Measurements from ENCODE around the gene PET100. TPM values are rescaled to one million over a fixed set of nuclear protein-coding genes. Genes with fewer than 3 reads are reported as not detected.

The PET100 gene
- total and polyA plus RNA-seq, 12 donors: 99.1 to 1,041 (median 150) TPM

DNA sequence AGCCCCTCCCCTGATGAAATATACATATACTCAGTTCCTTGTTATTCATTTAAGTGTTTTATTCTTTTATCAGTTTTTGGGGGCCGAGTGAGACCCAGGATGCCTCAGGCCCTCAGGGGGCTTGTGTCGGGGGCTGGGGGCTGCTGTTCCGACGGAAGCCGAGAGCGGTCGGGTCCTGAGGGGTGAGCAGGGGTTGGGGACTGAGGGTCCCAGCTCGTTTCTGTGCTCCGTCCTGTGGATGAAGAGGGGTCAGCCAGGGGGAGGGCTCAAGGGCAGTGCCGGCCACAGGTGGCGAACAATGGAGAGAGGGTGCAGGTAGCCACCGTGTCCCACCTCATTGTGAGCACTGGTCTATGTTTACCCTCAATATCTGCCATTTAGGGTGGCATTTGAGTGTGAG is 2.0 kb downstream of the PET100 start:
- H3K27me3 ChIP-seq: peaks cover 0 to 11% (median 6%) of the 10 kb centered on the region in 7 donors
- no peak for DNase-seq
- intact Hi-C loops (cut with DNase I): loop anchor here in 1 of 10 donors (2.0 kb wide), 1 partner anchor 49 kb away; the partner anchor contains the start of gene TRAPPC5
- no peak overlapping the region for H3K4me3 ChIP-seq
- H3K27ac ChIP-seq: no peak overlapping the region
- H3K36me3 ChIP-seq: peaks cover 0 to 21% (median 0%) of the 10 kb centered on the region in 9 donors
- no peak for ATAC-seq
- peaks cover 11 to 46% (median 34%) of the 10 kb centered on the region in 9 donors for H3K4me1 ChIP-seq
- TF ChIP-seq CTCF (IDR thresholded peaks at IDR 0.05): no peak
- 90 to 93% methylated on average over 12 of the region's 12 CpGs for WGBS, 2 donors
- H3K9me3 ChIP-seq: no peaks in the 10 kb centered on the region

- DNase-seq (no peak), ATAC-seq (no peak)
- WGBS, 2 donors: 88 to 93% methylated on average over 40 of the region's 40 CpGs
- Histone ChIP-seq H3K36me3 (peaks cover 0 to 14% (median 0%) of the 10 kb centered on the region in 9 donors), H3K4me3 (no peak overlapping the region), H3K9me3 (no peaks in the 10 kb centered on the region), H3K4me1 (peaks cover 11 to 39% (median 32%) of the 10 kb centered on the region in 9 donors), H3K27me3 (peaks cover 0 to 20% (median 16%) of the 10 kb centered on the region in 7 donors), H3K27ac (no peak overlapping the region)
- TF ChIP-seq CTCF (IDR thresholded peaks at IDR 0.05): no peak
- intact Hi-C loops (cut with DNase I): no loop called here
Measured at GRCh38 chr19:7632340-7633203, 3.0 kb downstream of the PET100 start.

GRCh38 chr19:7633698-7634097 is 4.1 kb downstream of the PET100 start, which contains the start of gene PCP2:
TSS of gene PCP2 (minus strand) at chr19:7633719. CDS start at chr19:7633457, 262 bp downstream.
- no peaks in the 10 kb centered on the region for H3K9me3 ChIP-seq
- H3K27ac ChIP-seq: no peak within 1 kb of the TSS
- no peak within 1 kb of the TSS for H3K4me3 ChIP-seq
- 36 to 67% methylated on average over 1 to 2 of the region's 2 CpGs for WGBS, 2 donors
- peaks cover 5 to 38% (median 20%) of the 10 kb centered on the region in 9 donors for H3K4me1 ChIP-seq
- no peak for ATAC-seq
- no peak for TF ChIP-seq CTCF (IDR thresholded peaks at IDR 0.05)
- H3K36me3 ChIP-seq: peaks cover 0 to 14% (median 0%) of the 10 kb centered on the region in 9 donors
- intact Hi-C loops (cut with DNase I): no loop called here
- DNase-seq: no peak
- peaks cover 4 to 32% (median 27%) of the 10 kb centered on the region in 7 donors for H3K27me3 ChIP-seq

GRCh38 chr19:7635670-7636069 is 6.1 kb downstream of the PET100 start:
- ATAC-seq (peak in 1 of 8 donors; percentile 40), DNase-seq (no peak)
- Histone ChIP-seq H3K4me3 (no peak overlapping the region), H3K9me3 (no peaks in the 10 kb centered on the region), H3K27me3 (peaks cover 4 to 36% (median 27%) of the 10 kb centered on the region in 7 donors), H3K4me1 (peaks cover under 1 to 28% (median 11%) of the 10 kb centered on the region in 9 donors), H3K27ac (no peak overlapping the region), H3K36me3 (peaks cover 0 to 16% (median 0%) of the 10 kb centered on the region in 9 donors)
- intact Hi-C loops (cut with DNase I): no loop called here
- WGBS, 2 donors: 39 to 40% methylated on average over 6 of the region's 6 CpGs
- no peak for TF ChIP-seq CTCF (IDR thresholded peaks at IDR 0.05)

Data from heart right ventricle (tissue), 16 donors.